WTC11 (cell line): Measurements from ENCODE around the gene KRT27. TPM values are rescaled to one million over a fixed set of nuclear protein-coding genes. Genes with fewer than 3 reads are reported as not detected.

ENCODE experiments used
- ATAC-seq: fragments of 200-7000 bp; cut with Tn5 transposase; 2 replicates; pipeline ENCODE4 v1.10.0; 2021; ENCODE audit warnings: mild to moderate bottlenecking, moderate library complexity
- CTCF ChIA-PET: fragments of 300-600 bp; sonication (Branson Sonifier 250); formaldehyde crosslinking; loops from one replicate; lab custom pipeline; 2021; ENCODE audit warnings: antibody characterized with exemption; lab: Charles Lee
- POLR2A ChIA-PET: fragments of 350-600 bp; sonication (Branson Sonifier 250); formaldehyde crosslinking; loops from one replicate; lab custom pipeline; 2021; ENCODE audit warnings: antibody characterized with exemption; lab: Charles Lee
- DNase-seq: peaks from one replicate; pipeline ENCODE4 v3.0.0; 2021; ENCODE audit warnings: low spot score
- H3K27ac Mint-ChIP-seq: 2 replicates; pipeline ENCODE4 v1.8.0; 2021; ENCODE audit warnings: mixed read lengths
- H3K27me3 Mint-ChIP-seq: 2 replicates; pipeline ENCODE4 v1.8.0; 2021; ENCODE audit warnings: low read depth, mild to moderate bottlenecking, moderate library complexity, mixed read lengths
- H3K36me3 Mint-ChIP-seq: 2 replicates; pipeline ENCODE4 v1.8.0; 2021; ENCODE audit warnings: mixed read lengths
- H3K4me1 Mint-ChIP-seq: 2 replicates; pipeline ENCODE4 v1.8.0; 2022; ENCODE audit warnings: mixed read lengths
- H3K4me3 Mint-ChIP-seq: 2 replicates; pipeline ENCODE4 v1.8.0; 2021; ENCODE audit warnings: mild to moderate bottlenecking, moderate library complexity, mixed read lengths
- H3K9me3 Mint-ChIP-seq: 2 replicates; pipeline ENCODE4 v1.8.0; 2021; ENCODE audit warnings: mixed read lengths
- CBFB ChIP-seq: sonication (generic); formaldehyde crosslinking; IDR thresholded peaks from 2 replicates; pipeline ENCODE4 v1.8.1; 2022; ENCODE audit warnings: mild to moderate bottlenecking, low read depth, missing genetic modification reagents
- CREM ChIP-seq: sonication (generic); formaldehyde crosslinking; IDR thresholded peaks from 2 replicates; pipeline ENCODE4 v1.8.1; 2022; ENCODE audit warnings: mild to moderate bottlenecking, missing genetic modification reagents, moderate library complexity
- E2F1 ChIP-seq: sonication (generic); formaldehyde crosslinking; IDR thresholded peaks from 2 replicates; pipeline ENCODE4 v1.8.0; 2022; ENCODE audit warnings: mild to moderate bottlenecking, missing genetic modification reagents
- ESRRA ChIP-seq: sonication (generic); formaldehyde crosslinking; IDR thresholded peaks from 2 replicates; pipeline ENCODE4 v1.8.1; 2022; ENCODE audit warnings: mild to moderate bottlenecking, missing genetic modification reagents, borderline replicate concordance
- ETV6 ChIP-seq: sonication (generic); formaldehyde crosslinking; IDR thresholded peaks from 2 replicates; pipeline ENCODE4 v1.8.1; 2022; ENCODE audit warnings: mild to moderate bottlenecking, missing genetic modification reagents
- FOXK1 ChIP-seq: sonication (generic); formaldehyde crosslinking; IDR thresholded peaks from 2 replicates; pipeline ENCODE4 v1.8.0; 2022; ENCODE audit warnings: mild to moderate bottlenecking, moderate library complexity, missing genetic modification reagents
- FOXP1 ChIP-seq: sonication (generic); formaldehyde crosslinking; IDR thresholded peaks from 2 replicates; pipeline ENCODE4 v1.8.0; 2022; ENCODE audit warnings: missing genetic modification reagents, mild to moderate bottlenecking, moderate library complexity, borderline replicate concordance
- GABPB1 ChIP-seq: sonication (generic); formaldehyde crosslinking; IDR thresholded peaks from 2 replicates; pipeline ENCODE4 v1.8.1; 2023; ENCODE audit warnings: mild to moderate bottlenecking, missing genetic modification reagents
- IRF2 ChIP-seq: sonication (generic); formaldehyde crosslinking; IDR thresholded peaks from 2 replicates; pipeline ENCODE4 v1.8.0; 2022; ENCODE audit warnings: low read depth, missing genetic modification reagents, borderline replicate concordance
- JAZF1 ChIP-seq: fragments of 250-450 bp; sonication (Bioruptor Pico); IDR thresholded peaks from 2 replicates; pipeline ENCODE4 v1.9.0; 2021; ENCODE audit warnings: moderate library complexity, mild to moderate bottlenecking, inconsistent platforms
- JUN ChIP-seq: sonication (generic); formaldehyde crosslinking; IDR thresholded peaks from 2 replicates; pipeline ENCODE4 v1.8.0; 2023; ENCODE audit warnings: mild to moderate bottlenecking, missing genetic modification reagents
- ZNF121 ChIP-seq: sonication (generic); formaldehyde crosslinking; IDR thresholded peaks from 2 replicates; pipeline ENCODE4 v1.8.0; 2023; ENCODE audit warnings: missing genetic modification reagents
- ZNF263 ChIP-seq: sonication (generic); formaldehyde crosslinking; IDR thresholded peaks from 2 replicates; pipeline ENCODE4 v1.8.1; 2022; ENCODE audit warnings: low read depth, mild to moderate bottlenecking, moderate library complexity, missing genetic modification reagents
- ZNF281 ChIP-seq: sonication (generic); formaldehyde crosslinking; IDR thresholded peaks from 2 replicates; pipeline ENCODE4 v1.8.0; 2023; ENCODE audit warnings: mild to moderate bottlenecking, missing genetic modification reagents
- ZNF512 ChIP-seq: sonication (generic); formaldehyde crosslinking; IDR thresholded peaks from 2 replicates; pipeline ENCODE4 v1.8.1; 2022; ENCODE audit warnings: missing genetic modification reagents, borderline replicate concordance
- total RNA-seq: library from RNA; stranded (reverse); gene quantifications from 3 replicates; pipeline ENCODE4 v1.2.3, GENCODE V29; 2021
- TF ChIP-seq, protein P1 (sequence below): sonication (generic); formaldehyde crosslinking; IDR thresholded peaks from 2 replicates; pipeline ENCODE4 v1.8.1; 2023; ENCODE audit warnings: mild to moderate bottlenecking, missing genetic modification reagents
- TF ChIP-seq, protein P2 (sequence below): sonication (generic); formaldehyde crosslinking; IDR thresholded peaks from 2 replicates; pipeline ENCODE4 v1.8.1; 2023; ENCODE audit warnings: mild to moderate bottlenecking, missing genetic modification reagents
- TF ChIP-seq, protein P3 (sequence below): sonication (generic); formaldehyde crosslinking; IDR thresholded peaks from 2 replicates; pipeline ENCODE4 v1.8.1; 2022; ENCODE audit warnings: low read depth, missing genetic modification reagents, borderline replicate concordance
- TF ChIP-seq, protein P4 (sequence below): fragments of 250-450 bp; sonication (Bioruptor Pico); IDR thresholded peaks from 2 replicates; pipeline ENCODE4 v1.8.0; 2021; ENCODE audit warnings: mild to moderate bottlenecking

KRT27 gene
- total RNA-seq, 1 experiment from 2014 or later: not detected

- POLR2A ChIA-PET: no interaction called here
- no peaks in the 10 kb centered on the region for H3K36me3 Mint-ChIP-seq
- H3K4me1 Mint-ChIP-seq: peaks cover 5% of the 10 kb centered on the region
- no peak overlapping the region for H3K4me3 Mint-ChIP-seq
- peaks cover 4% of the 10 kb centered on the region; the same call in 1 of the 2 replicates for H3K9me3 Mint-ChIP-seq
- H3K27ac Mint-ChIP-seq: no peak overlapping the region
- no peak for TF ChIP-seq IRF2 (CRISPR knock-in tag)
- TF ChIP-seq GABPB1: no peak
- no peak for TF ChIP-seq JAZF1
- CTCF ChIA-PET: no interaction called here
- DNase-seq (no peak), ATAC-seq (no peak)
- H3K27me3 Mint-ChIP-seq: peaks cover 95% of the 10 kb centered on the region
Observed at GRCh38 chr17:40828454-40829044, 46.2 kb upstream of the KRT27 start.

- H3K4me3 Mint-ChIP-seq: no peak overlapping the region
- peaks cover 4% of the 10 kb centered on the region for H3K4me1 Mint-ChIP-seq
- H3K27ac Mint-ChIP-seq: no peak overlapping the region
- H3K27me3 Mint-ChIP-seq: peaks cover 90% of the 10 kb centered on the region
- ChIA-PET CTCF (interaction anchor here (0.6 kb wide), 1 partner anchor 35 kb away, joined by 3 read pairs; no protein-coding TSS in a partner anchor), POLR2A (no interaction called here)
- ATAC-seq (no peak), DNase-seq (no peak)
- peaks cover 4% of the 10 kb centered on the region; the same call in 1 of the 2 replicates for H3K9me3 Mint-ChIP-seq
- H3K36me3 Mint-ChIP-seq: no peaks in the 10 kb centered on the region
- TF ChIP-seq ZNF121 (CRISPR knock-in tag) (no peak), E2F1 (CRISPR knock-in tag) (no peak), JUN (CRISPR knock-in tag) (no peak), ZNF263 (CRISPR knock-in tag) (no peak), ZNF512 (no peak), IRF2 (CRISPR knock-in tag) (no peak), CBFB (CRISPR knock-in tag) (no peak), ZNF281 (no peak), FOXK1 (no peak), CREM (CRISPR knock-in tag) (no peak), ESRRA (CRISPR knock-in tag) (no peak), ETV6 (CRISPR knock-in tag) (no peak), FOXP1 (CRISPR knock-in tag) (no peak)
- TF ChIP-seq, protein P1, sequence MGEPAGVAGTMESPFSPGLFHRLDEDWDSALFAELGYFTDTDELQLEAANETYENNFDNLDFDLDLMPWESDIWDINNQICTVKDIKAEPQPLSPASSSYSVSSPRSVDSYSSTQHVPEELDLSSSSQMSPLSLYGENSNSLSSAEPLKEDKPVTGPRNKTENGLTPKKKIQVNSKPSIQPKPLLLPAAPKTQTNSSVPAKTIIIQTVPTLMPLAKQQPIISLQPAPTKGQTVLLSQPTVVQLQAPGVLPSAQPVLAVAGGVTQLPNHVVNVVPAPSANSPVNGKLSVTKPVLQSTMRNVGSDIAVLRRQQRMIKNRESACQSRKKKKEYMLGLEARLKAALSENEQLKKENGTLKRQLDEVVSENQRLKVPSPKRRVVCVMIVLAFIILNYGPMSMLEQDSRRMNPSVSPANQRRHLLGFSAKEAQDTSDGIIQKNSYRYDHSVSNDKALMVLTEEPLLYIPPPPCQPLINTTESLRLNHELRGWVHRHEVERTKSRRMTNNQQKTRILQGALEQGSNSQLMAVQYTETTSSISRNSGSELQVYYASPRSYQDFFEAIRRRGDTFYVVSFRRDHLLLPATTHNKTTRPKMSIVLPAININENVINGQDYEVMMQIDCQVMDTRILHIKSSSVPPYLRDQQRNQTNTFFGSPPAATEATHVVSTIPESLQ (CRISPR knock-in tag): no peak
- TF ChIP-seq, protein P2, sequence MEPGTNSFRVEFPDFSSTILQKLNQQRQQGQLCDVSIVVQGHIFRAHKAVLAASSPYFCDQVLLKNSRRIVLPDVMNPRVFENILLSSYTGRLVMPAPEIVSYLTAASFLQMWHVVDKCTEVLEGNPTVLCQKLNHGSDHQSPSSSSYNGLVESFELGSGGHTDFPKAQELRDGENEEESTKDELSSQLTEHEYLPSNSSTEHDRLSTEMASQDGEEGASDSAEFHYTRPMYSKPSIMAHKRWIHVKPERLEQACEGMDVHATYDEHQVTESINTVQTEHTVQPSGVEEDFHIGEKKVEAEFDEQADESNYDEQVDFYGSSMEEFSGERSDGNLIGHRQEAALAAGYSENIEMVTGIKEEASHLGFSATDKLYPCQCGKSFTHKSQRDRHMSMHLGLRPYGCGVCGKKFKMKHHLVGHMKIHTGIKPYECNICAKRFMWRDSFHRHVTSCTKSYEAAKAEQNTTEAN (CRISPR knock-in tag): no peak
- TF ChIP-seq, protein P3, sequence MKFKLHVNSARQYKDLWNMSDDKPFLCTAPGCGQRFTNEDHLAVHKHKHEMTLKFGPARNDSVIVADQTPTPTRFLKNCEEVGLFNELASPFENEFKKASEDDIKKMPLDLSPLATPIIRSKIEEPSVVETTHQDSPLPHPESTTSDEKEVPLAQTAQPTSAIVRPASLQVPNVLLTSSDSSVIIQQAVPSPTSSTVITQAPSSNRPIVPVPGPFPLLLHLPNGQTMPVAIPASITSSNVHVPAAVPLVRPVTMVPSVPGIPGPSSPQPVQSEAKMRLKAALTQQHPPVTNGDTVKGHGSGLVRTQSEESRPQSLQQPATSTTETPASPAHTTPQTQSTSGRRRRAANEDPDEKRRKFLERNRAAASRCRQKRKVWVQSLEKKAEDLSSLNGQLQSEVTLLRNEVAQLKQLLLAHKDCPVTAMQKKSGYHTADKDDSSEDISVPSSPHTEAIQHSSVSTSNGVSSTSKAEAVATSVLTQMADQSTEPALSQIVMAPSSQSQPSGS: no peak
- TF ChIP-seq, protein P4, sequence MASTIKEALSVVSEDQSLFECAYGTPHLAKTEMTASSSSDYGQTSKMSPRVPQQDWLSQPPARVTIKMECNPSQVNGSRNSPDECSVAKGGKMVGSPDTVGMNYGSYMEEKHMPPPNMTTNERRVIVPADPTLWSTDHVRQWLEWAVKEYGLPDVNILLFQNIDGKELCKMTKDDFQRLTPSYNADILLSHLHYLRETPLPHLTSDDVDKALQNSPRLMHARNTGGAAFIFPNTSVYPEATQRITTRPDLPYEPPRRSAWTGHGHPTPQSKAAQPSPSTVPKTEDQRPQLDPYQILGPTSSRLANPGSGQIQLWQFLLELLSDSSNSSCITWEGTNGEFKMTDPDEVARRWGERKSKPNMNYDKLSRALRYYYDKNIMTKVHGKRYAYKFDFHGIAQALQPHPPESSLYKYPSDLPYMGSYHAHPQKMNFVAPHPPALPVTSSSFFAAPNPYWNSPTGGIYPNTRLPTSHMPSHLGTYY (CRISPR knock-in tag): no peak
Observed at GRCh38 chr17:40827746-40828453, 45.5 kb upstream of the KRT27 start.
